Esophagus squamous epithelium (tissue), 5 donors: ENCODE data around the gene ADGRA3. TPM values are rescaled to one million over a fixed set of nuclear protein-coding genes. Genes with fewer than 3 reads are reported as not detected.

Experiments used
- DNase-seq: peaks from one replicate; lab custom pipeline; 2025; lab: John Stamatoyannopoulos, UW
- H3K27ac ChIP-seq, 4 donors: fragments of 200-600 bp; sonication (generic); one replicate each; pipeline ENCODE4 v1.5.1; 2016 to 2019; ENCODE audit warnings: mild to moderate bottlenecking in 1 of 4
- H3K27me3 ChIP-seq, 4 donors: fragments of 200-600 bp; sonication (generic); 1 replicate in 3 of 4; 2 replicates in 1 of 4; pipeline versions ENCODE4 v1.5.1 to v1.6.0; 2017 to 2021; ENCODE audit warnings: antibody characterized with exemption in 1 of 4
- H3K36me3 ChIP-seq, 3 donors: fragments of 200-600 bp; sonication (generic); one replicate each; pipeline ENCODE4 v1.5.1; 2016 to 2019
- H3K4me1 ChIP-seq, 3 donors: fragments of 200-600 bp; sonication (generic); one replicate each; pipeline ENCODE4 v1.5.1; 2017 to 2019
- H3K4me3 ChIP-seq, 4 donors: fragments of 200-600 bp; sonication (generic); 1 replicate in 3 of 4; 2 replicates in 1 of 4; pipeline ENCODE4 v1.5.1; 2016 to 2019; ENCODE audit warnings: mild to moderate bottlenecking in 2 of 4, moderate library complexity in 1 of 4
- H3K9me3 ChIP-seq, 3 donors: fragments of 200-600 bp; sonication (generic); one replicate each; pipeline ENCODE4 v1.5.1; 2016 to 2019
- POLR2A ChIP-seq, 4 donors: fragments of 450-650 bp; IDR thresholded peaks; one replicate each; pipeline ENCODE4 v1.6.1; 2017; ENCODE audit warnings: antibody characterized with exemption in 4 of 4, mild to moderate bottlenecking in 4 of 4, moderate library complexity in 3 of 4
- WGBS, 2 donors: methylation state at CpG; one replicate each; pipeline ENCODE4 v1.1.5; 2018; 5-methylcytosine and 5-hydroxymethylcytosine counted together
- intact Hi-C: fragments of 100-400 bp; cut with DNase I; formaldehyde crosslinking; loops from one replicate; pipeline ENCODE4 v1.15.0; 2022
- total RNA-seq, 4 donors: library from RNA; depleted of rRNA; stranded (reverse); fragments of >200 nt; gene quantifications; one replicate each; pipeline ENCODE4 v1.1.0, GENCODE V29; 2016
- TF ChIP-seq, protein P1 (sequence below), 6 experiments: fragments of 450-650 bp in 4 of 6; fragments of 200-600 bp in 2 of 6; sonication (generic) in 2 of 6; IDR thresholded peaks; one replicate each; pipeline ENCODE4 v1.5.1; 2016 to 2019; ENCODE audit warnings: antibody characterized with exemption in 6 of 6, mild to moderate bottlenecking in 4 of 6, moderate library complexity in 4 of 6
- donor health status: DM: yes; HTN: yes; CAD: no.

The ADGRA3 gene
- total RNA-seq, 4 donors from 2014 or later = 5.4 to 20.4 (median 12.9) TPM

DNA sequence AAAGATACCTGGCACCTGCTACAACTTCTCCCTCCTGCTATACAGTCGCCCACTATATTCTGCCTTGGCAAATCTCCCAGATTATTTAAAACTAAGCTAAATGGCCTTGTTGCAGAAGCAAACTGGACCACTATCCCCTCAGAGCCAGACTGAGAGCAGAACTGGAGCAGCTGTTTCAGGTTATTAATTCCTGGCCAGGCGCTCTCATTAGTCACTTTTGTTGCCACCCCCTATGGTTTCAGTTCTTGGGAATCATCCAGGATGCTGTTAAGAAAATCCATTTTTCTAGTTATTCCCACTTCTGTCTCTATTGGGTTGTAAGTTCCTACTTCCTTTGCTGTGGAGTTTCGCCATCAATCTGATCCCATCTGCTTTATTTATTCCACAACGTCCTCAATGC is 30.1 kb downstream of the ADGRA3 start:
- no peak for DNase-seq
- TF ChIP-seq, protein P1, sequence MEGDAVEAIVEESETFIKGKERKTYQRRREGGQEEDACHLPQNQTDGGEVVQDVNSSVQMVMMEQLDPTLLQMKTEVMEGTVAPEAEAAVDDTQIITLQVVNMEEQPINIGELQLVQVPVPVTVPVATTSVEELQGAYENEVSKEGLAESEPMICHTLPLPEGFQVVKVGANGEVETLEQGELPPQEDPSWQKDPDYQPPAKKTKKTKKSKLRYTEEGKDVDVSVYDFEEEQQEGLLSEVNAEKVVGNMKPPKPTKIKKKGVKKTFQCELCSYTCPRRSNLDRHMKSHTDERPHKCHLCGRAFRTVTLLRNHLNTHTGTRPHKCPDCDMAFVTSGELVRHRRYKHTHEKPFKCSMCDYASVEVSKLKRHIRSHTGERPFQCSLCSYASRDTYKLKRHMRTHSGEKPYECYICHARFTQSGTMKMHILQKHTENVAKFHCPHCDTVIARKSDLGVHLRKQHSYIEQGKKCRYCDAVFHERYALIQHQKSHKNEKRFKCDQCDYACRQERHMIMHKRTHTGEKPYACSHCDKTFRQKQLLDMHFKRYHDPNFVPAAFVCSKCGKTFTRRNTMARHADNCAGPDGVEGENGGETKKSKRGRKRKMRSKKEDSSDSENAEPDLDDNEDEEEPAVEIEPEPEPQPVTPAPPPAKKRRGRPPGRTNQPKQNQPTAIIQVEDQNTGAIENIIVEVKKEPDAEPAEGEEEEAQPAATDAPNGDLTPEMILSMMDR (IDR thresholded peaks at IDR 0.05) = no peak
- no peak for TF ChIP-seq POLR2A (IDR thresholded peaks at IDR 0.05)
- no peak overlapping the region for H3K27ac ChIP-seq
- WGBS, 2 donors = 46 to 53% methylated on average over 4 of the region's 4 CpGs
- no peaks in the 10 kb centered on the region for H3K27me3 ChIP-seq
- H3K4me3 ChIP-seq = no peak overlapping the region
- no peaks in the 10 kb centered on the region for H3K9me3 ChIP-seq
- H3K36me3 ChIP-seq = no peaks in the 10 kb centered on the region
- intact Hi-C loops = no loop called here
- peaks cover 0 to 31% (median 18%) of the 10 kb centered on the region in 3 donors for H3K4me1 ChIP-seq

DNA sequence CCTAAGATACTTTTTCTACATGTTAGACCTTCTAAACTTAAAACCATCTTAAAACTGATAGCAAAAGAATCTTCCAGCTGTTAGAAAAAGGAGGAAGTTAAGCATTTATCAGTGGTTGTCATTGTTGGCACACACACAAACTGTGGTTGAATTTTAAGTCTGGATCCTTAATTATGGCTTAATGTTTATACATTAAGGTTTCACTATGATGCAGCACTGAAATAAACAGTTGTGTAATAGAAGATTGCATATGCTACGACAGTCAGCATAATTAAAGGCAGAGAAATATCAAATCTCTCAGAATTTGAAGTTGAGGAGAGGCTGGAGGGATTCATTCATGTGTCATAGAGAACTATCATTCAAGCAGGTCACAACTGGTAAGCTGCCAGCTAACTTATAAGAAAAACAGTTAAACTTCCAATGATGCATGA is 32.3 kb downstream of the ADGRA3 start:
- no peak overlapping the region for H3K27ac ChIP-seq
- no peak overlapping the region for H3K4me3 ChIP-seq
- H3K27me3 ChIP-seq = no peaks in the 10 kb centered on the region
- WGBS, 2 donors = 17% methylated on average over 1 of the region's 1 CpG
- H3K4me1 ChIP-seq = peaks cover 0 to 31% (median 18%) of the 10 kb centered on the region in 3 donors
- H3K36me3 ChIP-seq = no peaks in the 10 kb centered on the region
- TF ChIP-seq, protein P1 (IDR thresholded peaks at IDR 0.05) = no peak
- no peak for TF ChIP-seq POLR2A (IDR thresholded peaks at IDR 0.05)
- no peak for DNase-seq
- H3K9me3 ChIP-seq = no peaks in the 10 kb centered on the region
- intact Hi-C loops = no loop called here

DNA sequence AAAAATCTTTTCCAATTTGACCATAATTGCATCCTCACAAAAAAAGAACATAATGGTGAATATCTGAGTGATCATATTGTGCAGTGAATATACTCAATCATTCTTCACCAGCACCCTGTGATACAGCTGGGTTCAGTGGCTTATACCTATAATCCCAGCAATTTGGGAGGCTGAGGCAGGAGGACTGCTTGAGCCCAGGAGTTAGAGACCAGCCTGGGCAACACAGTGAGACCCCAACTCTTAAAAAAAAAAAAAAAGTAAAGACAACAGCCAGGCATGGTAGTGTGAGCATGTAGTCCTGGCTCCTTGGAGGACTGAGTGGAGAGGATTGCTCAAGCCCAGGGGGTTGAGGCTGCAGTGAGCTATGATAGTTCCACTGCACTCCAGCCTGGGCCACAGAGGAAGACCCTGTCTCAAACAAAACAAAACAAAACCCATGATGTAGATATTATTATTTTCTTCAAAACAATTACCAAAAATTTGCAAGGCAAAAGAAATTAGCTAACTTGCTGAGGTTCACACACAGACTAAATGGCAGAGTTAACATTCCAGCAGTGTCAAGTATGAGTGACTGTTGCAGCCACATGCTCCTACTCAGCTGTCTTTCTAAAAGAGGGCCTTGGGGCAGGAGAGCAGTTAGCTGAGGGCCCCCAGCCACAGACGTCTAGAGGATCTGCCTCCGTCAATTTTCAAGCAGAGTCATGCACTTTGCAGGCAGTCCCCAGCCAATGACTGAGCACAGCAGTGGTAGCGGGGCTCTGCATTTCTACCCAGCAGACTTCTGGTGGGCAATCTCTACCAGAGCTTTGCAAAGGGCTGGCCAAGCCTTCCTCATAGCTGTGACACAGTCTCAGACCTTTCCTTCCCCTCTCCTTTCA is 33.4 kb downstream of the ADGRA3 start:
- peaks cover 0 to 31% (median 18%) of the 10 kb centered on the region in 3 donors for H3K4me1 ChIP-seq
- H3K4me3 ChIP-seq = no peak overlapping the region
- no peaks in the 10 kb centered on the region for H3K36me3 ChIP-seq
- DNase-seq = no peak
- no peak overlapping the region for H3K27ac ChIP-seq
- H3K27me3 ChIP-seq = no peaks in the 10 kb centered on the region
- intact Hi-C loops = no loop called here
- 73 to 85% methylated on average over 3 of the region's 3 CpGs for WGBS, 2 donors
- TF ChIP-seq, protein P1 (IDR thresholded peaks at IDR 0.05) = no peak
- TF ChIP-seq POLR2A (IDR thresholded peaks at IDR 0.05) = no peak
- no peaks in the 10 kb centered on the region for H3K9me3 ChIP-seq

DNA sequence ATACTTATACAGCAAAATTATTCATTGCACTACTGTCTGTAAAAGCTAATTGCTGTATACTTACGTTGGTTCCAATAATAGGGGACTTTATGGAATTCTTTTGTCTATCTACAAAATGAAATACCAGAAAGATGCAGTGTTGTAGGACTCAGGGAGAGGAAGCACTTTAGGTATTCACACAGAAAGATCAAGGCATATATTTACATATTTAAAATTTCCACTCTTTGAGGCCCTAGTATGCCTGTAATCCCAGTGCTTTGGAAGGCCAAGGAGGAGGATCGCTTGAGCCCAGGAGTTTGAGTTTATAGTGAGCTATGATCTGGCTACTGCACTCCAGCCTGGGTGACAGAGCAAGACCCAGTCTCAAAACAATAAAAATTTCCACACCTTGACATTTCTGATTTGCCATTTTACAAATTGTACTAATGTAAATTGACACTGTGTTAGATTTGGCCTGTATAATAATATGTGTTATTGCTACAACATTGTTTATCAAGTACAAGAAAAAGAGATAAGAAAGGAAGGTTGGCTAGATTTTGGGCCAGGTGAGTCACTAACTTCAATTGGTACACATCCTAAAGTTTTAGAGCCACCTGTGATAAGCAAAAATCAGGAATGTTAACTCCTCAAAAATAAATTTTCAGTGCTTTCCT is 35.1 kb downstream of the ADGRA3 start:
- intact Hi-C loops = no loop called here
- Histone ChIP-seq H3K27me3 (no peaks in the 10 kb centered on the region), H3K27ac (no peak overlapping the region), H3K9me3 (no peaks in the 10 kb centered on the region), H3K36me3 (no peaks in the 10 kb centered on the region), H3K4me1 (peaks cover 0 to 25% (median 18%) of the 10 kb centered on the region in 3 donors), H3K4me3 (no peak overlapping the region)
- WGBS, 2 donors = 70 to 75% methylated on average over 2 of the region's 2 CpGs
- no peak for DNase-seq
- TF ChIP-seq, protein P1 (IDR thresholded peaks at IDR 0.05) = no peak
- no peak for TF ChIP-seq POLR2A (IDR thresholded peaks at IDR 0.05)

DNA sequence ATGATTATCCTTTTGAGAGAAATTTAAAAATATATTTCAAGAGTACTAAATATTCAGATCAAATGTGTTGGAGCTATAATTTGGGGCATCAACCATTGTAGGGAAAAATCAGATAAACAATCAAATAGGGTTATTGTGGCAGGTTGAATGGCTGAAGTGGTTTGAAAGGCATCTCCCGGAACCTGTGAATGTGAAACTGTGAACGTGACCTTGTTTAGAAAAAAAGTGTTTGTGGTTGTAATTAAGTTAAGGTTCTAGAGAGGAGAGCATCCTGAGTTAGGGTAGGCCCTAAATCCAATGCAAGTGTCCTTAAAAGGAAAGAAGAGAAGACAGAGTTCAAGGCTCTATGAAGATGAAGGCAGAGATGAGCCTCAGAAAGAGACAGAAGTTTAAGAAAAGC is 37.4 kb downstream of the ADGRA3 start:
- WGBS, 2 donors = 40 to 46% methylated on average over 2 of the region's 2 CpGs
- H3K36me3 ChIP-seq = no peaks in the 10 kb centered on the region
- H3K27me3 ChIP-seq = no peaks in the 10 kb centered on the region
- no peak overlapping the region for H3K27ac ChIP-seq
- H3K4me1 ChIP-seq = peaks cover 0 to 6% (median 3%) of the 10 kb centered on the region in 3 donors
- DNase-seq = no peak
- no peak overlapping the region for H3K4me3 ChIP-seq
- H3K9me3 ChIP-seq = no peaks in the 10 kb centered on the region
- TF ChIP-seq, protein P1 (IDR thresholded peaks at IDR 0.05) = no peak
- no peak for TF ChIP-seq POLR2A (IDR thresholded peaks at IDR 0.05)
- intact Hi-C loops = no loop called here
